Hepatocyte (in vitro differentiated cells): ENCODE data around the gene PSMD1.

Source experiments
- EZH2 ChIP-seq: fragments of 200-600 bp; sonication (generic); IDR thresholded peaks from 2 replicates; pipeline ENCODE4 v1.6.1; 2016; ENCODE audit warnings: antibody characterized with exemption, mild to moderate bottlenecking, borderline replicate concordance
- EZH2phosphoT487 ChIP-seq: fragments of 200-600 bp; sonication (generic); IDR thresholded peaks from one replicate; pipeline ENCODE4 v1.6.1; 2018; ENCODE audit warnings: antibody characterized with exemption, mild to moderate bottlenecking, low read depth, moderate library complexity; ENCODE audit not compliant: unreplicated experiment, severe bottlenecking
- TF ChIP-seq, protein P1 (sequence below): fragments of 200-600 bp; sonication (generic); IDR thresholded peaks from 2 replicates; pipeline ENCODE4 v1.5.1; 2016; ENCODE audit warnings: antibody characterized with exemption, mild to moderate bottlenecking; ENCODE audit not compliant: poor library complexity

DNA sequence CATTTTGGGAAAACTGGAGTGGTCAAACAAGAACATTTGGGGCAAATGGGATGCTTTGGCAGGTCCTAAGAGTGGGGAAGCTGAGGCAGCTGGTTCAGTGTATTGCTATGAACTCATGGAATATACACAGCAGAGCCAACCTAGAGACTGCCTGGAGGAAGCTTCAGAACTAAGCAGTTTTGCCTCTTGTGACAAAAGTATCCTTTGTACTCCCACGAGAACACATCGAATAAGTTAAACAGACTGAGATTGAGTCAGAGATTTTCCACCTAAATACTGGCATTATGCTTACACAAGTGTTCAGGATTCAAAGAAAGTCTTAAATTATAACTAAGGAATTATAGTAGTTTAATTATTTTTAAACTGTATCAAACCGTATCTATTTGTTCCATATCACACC is 136.5 kb downstream of the PSMD1 start:
- TF ChIP-seq, protein P1, sequence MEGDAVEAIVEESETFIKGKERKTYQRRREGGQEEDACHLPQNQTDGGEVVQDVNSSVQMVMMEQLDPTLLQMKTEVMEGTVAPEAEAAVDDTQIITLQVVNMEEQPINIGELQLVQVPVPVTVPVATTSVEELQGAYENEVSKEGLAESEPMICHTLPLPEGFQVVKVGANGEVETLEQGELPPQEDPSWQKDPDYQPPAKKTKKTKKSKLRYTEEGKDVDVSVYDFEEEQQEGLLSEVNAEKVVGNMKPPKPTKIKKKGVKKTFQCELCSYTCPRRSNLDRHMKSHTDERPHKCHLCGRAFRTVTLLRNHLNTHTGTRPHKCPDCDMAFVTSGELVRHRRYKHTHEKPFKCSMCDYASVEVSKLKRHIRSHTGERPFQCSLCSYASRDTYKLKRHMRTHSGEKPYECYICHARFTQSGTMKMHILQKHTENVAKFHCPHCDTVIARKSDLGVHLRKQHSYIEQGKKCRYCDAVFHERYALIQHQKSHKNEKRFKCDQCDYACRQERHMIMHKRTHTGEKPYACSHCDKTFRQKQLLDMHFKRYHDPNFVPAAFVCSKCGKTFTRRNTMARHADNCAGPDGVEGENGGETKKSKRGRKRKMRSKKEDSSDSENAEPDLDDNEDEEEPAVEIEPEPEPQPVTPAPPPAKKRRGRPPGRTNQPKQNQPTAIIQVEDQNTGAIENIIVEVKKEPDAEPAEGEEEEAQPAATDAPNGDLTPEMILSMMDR: no peak
- TF ChIP-seq EZH2 (no peak), EZH2phosphoT487 (no peak)
